Ascending aorta (tissue), 2 donors: ENCODE measurements around the gene KRTAP1-4. TPM values are rescaled to one million over a fixed set of nuclear protein-coding genes. Genes with fewer than 3 reads are reported as not detected.

ENCODE experiments used
- DNase-seq, 2 donors: peaks; one replicate each; pipeline ENCODE4 v3.0.0-alpha.2; 2019; ENCODE audit warnings: low spot score in 2 of 2
- H3K27ac ChIP-seq, 2 donors: fragments of 200-600 bp; sonication (generic); one replicate each; pipeline ENCODE4 v1.5.1; 2016 to 2017; ENCODE audit warnings: mild to moderate bottlenecking in 1 of 2
- H3K27me3 ChIP-seq: fragments of 200-600 bp; sonication (generic); one replicate; pipeline ENCODE4 v1.5.1; 2017
- H3K36me3 ChIP-seq, 2 donors: fragments of 200-600 bp; sonication (generic); one replicate each; pipeline ENCODE4 v1.5.1; 2016
- H3K4me1 ChIP-seq, 2 donors: fragments of 200-600 bp; sonication (generic); one replicate each; pipeline ENCODE4 v1.5.1; 2016 to 2017; ENCODE audit warnings: mild to moderate bottlenecking in 1 of 2
- H3K4me3 ChIP-seq, 2 donors: fragments of 200-600 bp; sonication (generic); one replicate each; pipeline ENCODE4 v1.5.1; 2016 to 2017; ENCODE audit warnings: mild to moderate bottlenecking in 1 of 2
- H3K9me3 ChIP-seq, 2 donors: fragments of 200-600 bp; sonication (generic); one replicate each; pipeline ENCODE4 v1.5.1; 2016
- intact Hi-C: fragments of 100-400 bp; cut with DNase I; formaldehyde crosslinking; loops from one replicate; pipeline ENCODE4 v1.15.1; 2023
- total RNA-seq: library from RNA; depleted of rRNA; stranded (reverse); fragments of >200 nt; gene quantifications from one replicate; pipeline ENCODE4 v1.1.0, GENCODE V29; 2016
- TF ChIP-seq, protein P1 (sequence below), 3 experiments: fragments of 200-600 bp in 2 of 3; fragments of 450-650 bp in 1 of 3; sonication (generic) in 2 of 3; IDR thresholded peaks; one replicate each; pipeline ENCODE4 v1.5.1; 2016 to 2019; ENCODE audit warnings: antibody characterized with exemption in 3 of 3, mild to moderate bottlenecking in 1 of 3, moderate library complexity in 1 of 3

Gene KRTAP1-4
- not detected for total RNA-seq

GRCh38 chr17:41029633-41030245 is at the start of gene KRTAP1-4:
KRTAP1-4 (minus strand) TSS chr17:41030195; CDS start chr17:41030078, 117 bp downstream.
- Histone ChIP-seq H3K36me3 (no peaks in the 10 kb centered on the region), H3K9me3 (no peaks in the 10 kb centered on the region), H3K27ac (no peak within 1 kb of the TSS), H3K4me3 (no peak within 1 kb of the TSS), H3K27me3 (peaks cover 5% of the 10 kb centered on the region), H3K4me1 (no peaks in the 10 kb centered on the region)
- intact Hi-C loops = no loop called here
- TF ChIP-seq, protein P1, sequence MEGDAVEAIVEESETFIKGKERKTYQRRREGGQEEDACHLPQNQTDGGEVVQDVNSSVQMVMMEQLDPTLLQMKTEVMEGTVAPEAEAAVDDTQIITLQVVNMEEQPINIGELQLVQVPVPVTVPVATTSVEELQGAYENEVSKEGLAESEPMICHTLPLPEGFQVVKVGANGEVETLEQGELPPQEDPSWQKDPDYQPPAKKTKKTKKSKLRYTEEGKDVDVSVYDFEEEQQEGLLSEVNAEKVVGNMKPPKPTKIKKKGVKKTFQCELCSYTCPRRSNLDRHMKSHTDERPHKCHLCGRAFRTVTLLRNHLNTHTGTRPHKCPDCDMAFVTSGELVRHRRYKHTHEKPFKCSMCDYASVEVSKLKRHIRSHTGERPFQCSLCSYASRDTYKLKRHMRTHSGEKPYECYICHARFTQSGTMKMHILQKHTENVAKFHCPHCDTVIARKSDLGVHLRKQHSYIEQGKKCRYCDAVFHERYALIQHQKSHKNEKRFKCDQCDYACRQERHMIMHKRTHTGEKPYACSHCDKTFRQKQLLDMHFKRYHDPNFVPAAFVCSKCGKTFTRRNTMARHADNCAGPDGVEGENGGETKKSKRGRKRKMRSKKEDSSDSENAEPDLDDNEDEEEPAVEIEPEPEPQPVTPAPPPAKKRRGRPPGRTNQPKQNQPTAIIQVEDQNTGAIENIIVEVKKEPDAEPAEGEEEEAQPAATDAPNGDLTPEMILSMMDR (IDR thresholded peaks at IDR 0.05) = no peak
- DNase-seq = no peak

DNA sequence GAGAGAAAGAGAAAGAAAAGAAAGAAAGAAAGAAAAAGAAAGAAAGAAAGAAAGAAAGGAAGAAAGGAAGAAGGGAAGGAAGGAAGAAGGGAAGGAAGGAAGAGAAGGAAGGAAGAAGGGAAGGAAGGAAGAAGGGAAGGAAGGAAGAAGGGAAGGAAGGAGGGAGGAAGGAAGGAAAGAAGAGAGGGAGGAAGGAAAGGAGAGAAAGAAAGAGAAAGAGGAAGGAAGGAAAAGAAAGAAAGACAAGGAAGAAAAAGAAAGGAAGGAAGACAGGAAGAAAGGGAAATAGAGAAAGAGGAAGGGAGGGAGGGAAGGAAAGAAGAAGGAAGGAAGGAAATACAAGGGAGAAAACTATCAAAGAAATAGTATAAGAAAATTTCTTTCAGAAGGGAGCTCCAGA is 46.8 kb upstream of the KRTAP1-4 start:
- H3K27ac ChIP-seq = no peak overlapping the region
- intact Hi-C loops = no loop called here
- TF ChIP-seq, protein P1 (IDR thresholded peaks at IDR 0.05) = no peak

DNA sequence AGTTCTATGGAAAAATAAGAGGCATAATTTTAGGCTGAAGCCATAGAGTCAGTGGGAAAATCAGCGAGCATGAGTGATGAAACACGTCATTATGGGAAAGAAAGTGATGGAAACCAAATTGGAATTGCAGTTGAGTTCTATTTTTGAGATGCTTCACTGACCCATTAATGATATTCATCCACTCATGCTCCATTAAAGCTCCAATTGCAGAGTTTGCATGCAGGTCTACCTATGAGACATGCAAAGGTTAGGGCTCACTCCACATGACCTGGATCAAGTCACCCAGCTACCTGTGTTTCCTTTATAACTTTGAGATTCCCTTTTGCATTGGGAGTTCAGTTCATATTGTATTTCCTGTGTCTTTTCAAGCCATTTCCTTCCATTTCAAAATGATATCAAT is 43.7 kb upstream of the KRTAP1-4 start:
- no peaks in the 10 kb centered on the region for H3K9me3 ChIP-seq
- no peaks in the 10 kb centered on the region for H3K4me1 ChIP-seq
- intact Hi-C loops = no loop called here

More for the DNA sequence above, 46.8 kb upstream of the KRTAP1-4 start:
- DNase-seq = no peak
- no peaks in the 10 kb centered on the region for H3K9me3 ChIP-seq
- no peaks in the 10 kb centered on the region for H3K36me3 ChIP-seq
- no peaks in the 10 kb centered on the region for H3K4me1 ChIP-seq
- H3K27me3 ChIP-seq = no peaks in the 10 kb centered on the region
- no peak overlapping the region for H3K4me3 ChIP-seq

DNA sequence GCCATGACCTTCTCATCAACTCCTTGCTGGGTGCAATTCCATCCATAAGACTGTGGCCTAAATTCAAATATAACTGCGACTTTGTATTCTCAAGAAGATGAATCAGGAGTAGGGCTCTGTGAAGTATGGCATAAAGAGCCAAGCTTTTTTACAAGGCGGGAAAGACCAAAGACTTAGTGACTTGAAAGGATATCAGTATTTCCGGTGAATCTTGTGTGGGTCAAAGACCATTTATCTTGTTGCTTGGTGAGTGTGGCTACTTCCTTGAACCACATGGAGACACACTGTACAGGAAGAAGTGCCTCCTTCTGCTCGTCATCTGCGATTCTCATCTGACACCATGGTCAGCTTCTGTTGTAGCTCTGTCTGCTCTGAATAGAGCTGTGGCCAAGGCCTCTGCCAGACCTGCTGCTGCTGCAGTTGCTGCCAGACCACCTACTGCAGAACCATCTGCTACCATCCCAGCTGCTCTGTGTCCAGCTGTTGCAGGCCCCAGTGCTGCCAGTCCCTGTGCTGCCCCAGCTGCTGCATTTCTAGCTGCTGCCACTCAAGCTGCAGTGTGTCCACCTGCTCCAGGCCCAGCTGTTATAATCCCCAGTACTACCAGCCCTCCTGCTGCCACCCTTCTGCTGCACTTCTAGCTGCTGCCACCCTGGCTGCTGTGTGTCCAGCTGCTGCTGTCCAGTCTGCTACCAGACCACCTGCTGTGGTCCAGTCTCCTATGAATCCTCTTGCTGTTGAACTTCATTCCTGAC is 41.8 kb upstream of the KRTAP1-4 start:
- Histone ChIP-seq H3K9me3 (no peaks in the 10 kb centered on the region), H3K36me3 (no peaks in the 10 kb centered on the region), H3K27me3 (no peaks in the 10 kb centered on the region), H3K27ac (no peak overlapping the region), H3K4me3 (no peak overlapping the region), H3K4me1 (no peaks in the 10 kb centered on the region)
- TF ChIP-seq, protein P1 (IDR thresholded peaks at IDR 0.05) = no peak
- intact Hi-C loops = no loop called here
- no peak for DNase-seq

More for the DNA sequence above, 43.7 kb upstream of the KRTAP1-4 start:
- Histone ChIP-seq H3K4me3 (no peak overlapping the region), H3K27ac (no peak overlapping the region), H3K27me3 (no peaks in the 10 kb centered on the region), H3K36me3 (no peaks in the 10 kb centered on the region)
- TF ChIP-seq, protein P1 (IDR thresholded peaks at IDR 0.05) = no peak
- DNase-seq = no peak

GRCh38 chr17:41069031-41069430 is 39.0 kb upstream of the KRTAP1-4 start:
- Histone ChIP-seq H3K4me1 (no peaks in the 10 kb centered on the region), H3K27ac (no peak overlapping the region), H3K27me3 (no peaks in the 10 kb centered on the region), H3K4me3 (no peak overlapping the region), H3K9me3 (no peaks in the 10 kb centered on the region), H3K36me3 (no peaks in the 10 kb centered on the region)
- TF ChIP-seq, protein P1 (IDR thresholded peaks at IDR 0.05) = no peak
- no peak for DNase-seq
- intact Hi-C loops = no loop called here
